Colonic mucosa (tissue), 4 donors: Measurements from ENCODE around the gene MAGI2. TPM values are rescaled to one million over a fixed set of nuclear protein-coding genes. Genes with fewer than 3 reads are reported as not detected.

Experiments
- DNase-seq: peaks from one replicate; pipeline ENCODE4 v3.0.0-alpha.2; 2020
- H3K27ac ChIP-seq: fragments of 200-600 bp; one replicate; pipeline ENCODE4 v1.8.0; 2021
- H3K27me3 ChIP-seq: fragments of 200-600 bp; one replicate; pipeline ENCODE4 v1.8.0; 2021
- H3K36me3 ChIP-seq: fragments of 200-600 bp; one replicate; pipeline ENCODE4 v1.8.0; 2021
- H3K4me1 ChIP-seq: fragments of 200-600 bp; one replicate; pipeline ENCODE4 v1.8.0; 2021; ENCODE audit warnings: mild to moderate bottlenecking
- H3K4me3 ChIP-seq: fragments of 200-600 bp; one replicate; pipeline ENCODE4 v1.8.0; 2021
- H3K9ac ChIP-seq, 2 donors: one replicate each; pipeline ENCODE4 v1.7.0; 2013; ENCODE audit warnings: control low read depth in 2 of 2, low read depth in 2 of 2, low read length in 2 of 2
- H3K9me3 ChIP-seq: fragments of 200-600 bp; one replicate; pipeline ENCODE4 v1.8.0; 2021
- CTCF ChIP-seq: fragments of 200-600 bp; IDR thresholded peaks from one replicate; pipeline ENCODE4 v1.8.0; 2022; ENCODE audit warnings: antibody characterized with exemption, mild to moderate bottlenecking
- intact Hi-C: fragments of 100-400 bp; cut with DNase I; formaldehyde crosslinking; loops from one replicate; pipeline ENCODE4 v1.14.1; 2022
- total RNA-seq, 2 donors: library from RNA; stranded (reverse); fragmentation: NEBNext Ultra II Directional in 1 of 2; extraction: Animal tissue kit (Norgen Biotek cat#: 25700) in 1 of 2; gene quantifications; one replicate each; pipeline ENCODE4 v1.2.1, GENCODE V29; 2021
- donor health status: healthy.
- donor health status: DM: no; HTN: no; CAD: no.
- donor health status: DM: no; HTN: no; CAD: no.

Gene MAGI2
- total RNA-seq, 2 donors from 2014 or later, result 1.1 to 2.4 TPM

GRCh38 chr7:78073609-78074382, 1379.7 kb downstream of the MAGI2 start:
- Histone ChIP-seq H3K36me3 (no peaks in the 10 kb centered on the region), H3K4me3 (no peak overlapping the region), H3K27me3 (no peaks in the 10 kb centered on the region), H3K9ac (no peak overlapping the region), H3K4me1 (no peaks in the 10 kb centered on the region), H3K9me3 (no peaks in the 10 kb centered on the region), H3K27ac (no peak overlapping the region)
- DNase-seq, result no peak
- TF ChIP-seq CTCF, result no peak
- intact Hi-C loops, result no loop called here

- TF ChIP-seq CTCF, result no peak
- Histone ChIP-seq H3K36me3 (no peaks in the 10 kb centered on the region), H3K9me3 (no peaks in the 10 kb centered on the region), H3K27me3 (no peaks in the 10 kb centered on the region), H3K9ac (no peak overlapping the region), H3K4me3 (no peak overlapping the region), H3K27ac (no peak overlapping the region), H3K4me1 (no peaks in the 10 kb centered on the region)
- DNase-seq, result no peak
- intact Hi-C loops, result no loop called here
Measured at GRCh38 chr7:78072201-78072590, 1381.3 kb downstream of the MAGI2 start.

GRCh38 chr7:78071491-78072200, 1381.8 kb downstream of the MAGI2 start:
- H3K27ac ChIP-seq, result no peak overlapping the region
- H3K4me1 ChIP-seq, result no peaks in the 10 kb centered on the region
- H3K4me3 ChIP-seq, result no peak overlapping the region
- intact Hi-C loops, result no loop called here
- H3K27me3 ChIP-seq, result no peaks in the 10 kb centered on the region
- no peaks in the 10 kb centered on the region for H3K36me3 ChIP-seq
- TF ChIP-seq CTCF, result no peak
- no peak overlapping the region for H3K9ac ChIP-seq
- H3K9me3 ChIP-seq, result no peaks in the 10 kb centered on the region
- DNase-seq, result no peak

- intact Hi-C loops, result no loop called here
- no peaks in the 10 kb centered on the region for H3K27me3 ChIP-seq
- DNase-seq, result no peak
- no peak for TF ChIP-seq CTCF
- no peak overlapping the region for H3K9ac ChIP-seq
- no peaks in the 10 kb centered on the region for H3K36me3 ChIP-seq
- no peak overlapping the region for H3K4me3 ChIP-seq
- no peaks in the 10 kb centered on the region for H3K4me1 ChIP-seq
- no peaks in the 10 kb centered on the region for H3K9me3 ChIP-seq
- no peak overlapping the region for H3K27ac ChIP-seq
Measured at GRCh38 chr7:78066599-78066998, 1386.9 kb downstream of the MAGI2 start.

GRCh38 chr7:78063758-78064157, 1389.7 kb downstream of the MAGI2 start:
- no peak overlapping the region for H3K9ac ChIP-seq
- no peak for DNase-seq
- no peaks in the 10 kb centered on the region for H3K27me3 ChIP-seq
- no peaks in the 10 kb centered on the region for H3K9me3 ChIP-seq
- intact Hi-C loops, result no loop called here
- TF ChIP-seq CTCF, result no peak
- H3K27ac ChIP-seq, result no peak overlapping the region
- H3K4me1 ChIP-seq, result no peaks in the 10 kb centered on the region
- H3K4me3 ChIP-seq, result no peak overlapping the region
- no peaks in the 10 kb centered on the region for H3K36me3 ChIP-seq
